PC-9 (cell line): ENCODE results near the gene IGF2BP1. TPM values are rescaled to one million over a fixed set of nuclear protein-coding genes. Genes with fewer than 3 reads are reported as not detected.

ENCODE experiments used
- BruUV-seq: library from RNA; stranded (reverse); fragments of 400-500 nt; replicated peaks from 2 replicates; lab custom pipeline; 2021; lab: Mats Ljungman, UMichigan
- CTCF ChIA-PET: fragments of 300-600 bp; sonication (Branson Sonifier 250); formaldehyde crosslinking; loops from one replicate; lab custom pipeline; 2022; ENCODE audit warnings: antibody characterized with exemption; lab: Charles Lee
- POLR2A ChIA-PET: fragments of 300-600 bp; sonication (Branson Sonifier 250); formaldehyde crosslinking; loops from one replicate; lab custom pipeline; 2022; ENCODE audit warnings: antibody characterized with exemption; ENCODE audit not compliant: unreplicated experiment; lab: Charles Lee
- DNase-seq, 2 experiments: peaks; one replicate each; pipeline versions ENCODE4 v3.0.0 to v3.0.0-alpha.2; 2015 to 2022; ENCODE audit warnings: mixed read lengths in 1 of 2
- H2AFZ ChIP-seq: fragments of 200-600 bp; sonication (generic); 2 replicates; pipeline ENCODE4 v1.8.1; 2017; ENCODE audit warnings: antibody characterized with exemption
- H3F3A ChIP-seq: fragments of 200-600 bp; sonication (generic); 2 replicates; pipeline ENCODE4 v1.8.1; 2017; ENCODE audit warnings: antibody characterized with exemption, mild to moderate bottlenecking, low read depth; ENCODE audit not compliant: insufficient read depth
- H3K27ac ChIP-seq: fragments of 200-600 bp; sonication (generic); 2 replicates; pipeline ENCODE4 v1.6.1; 2016; ENCODE audit warnings: mixed run types
- H3K27me3 ChIP-seq: fragments of 200-600 bp; sonication (generic); 2 replicates; pipeline ENCODE4 v1.6.1; 2016; ENCODE audit warnings: low read depth, mixed run types; ENCODE audit not compliant: insufficient read depth
- H3K36me3 ChIP-seq: fragments of 200-600 bp; sonication (generic); 2 replicates; pipeline ENCODE4 v1.6.1; 2016; ENCODE audit warnings: low read depth, mixed run types
- H3K4me1 ChIP-seq: fragments of 200-600 bp; sonication (generic); replicated peaks from 2 replicates; pipeline ENCODE4 v1.6.1; 2016; ENCODE audit warnings: mixed run types; ENCODE audit not compliant: insufficient read depth
- H3K4me2 ChIP-seq: fragments of 200-600 bp; sonication (generic); 2 replicates; pipeline ENCODE4 v1.6.1; 2017; ENCODE audit warnings: mixed run types
- H3K4me3 ChIP-seq: fragments of 200-600 bp; sonication (generic); 2 replicates; pipeline ENCODE4 v1.6.1; 2016; ENCODE audit warnings: mixed run types
- H3K79me2 ChIP-seq: fragments of 200-600 bp; sonication (generic); 2 replicates; pipeline ENCODE4 v1.6.1; 2017; ENCODE audit warnings: low read depth, mixed run types
- H3K9me2 ChIP-seq: fragments of 200-600 bp; sonication (generic); 2 replicates; pipeline ENCODE4 v1.8.1; 2017; ENCODE audit warnings: mild to moderate bottlenecking; ENCODE audit not compliant: insufficient read depth
- H3K9me3 ChIP-seq: fragments of 200-600 bp; sonication (generic); 2 replicates; pipeline ENCODE4 v1.8.1; 2016; ENCODE audit warnings: low read depth; ENCODE audit not compliant: insufficient read depth
- H4K20me1 ChIP-seq: fragments of 200-600 bp; sonication (generic); 2 replicates; pipeline ENCODE4 v1.8.1; 2017; ENCODE audit not compliant: insufficient read depth
- EZH2 ChIP-seq: fragments of 200-600 bp; sonication (generic); IDR thresholded peaks from 2 replicates; pipeline ENCODE4 v1.8.0; 2017; ENCODE audit warnings: antibody characterized with exemption, low read depth
- intact Hi-C: fragments of 100-400 bp; cut with micrococcal nuclease; formaldehyde crosslinking; loops from one replicate; pipeline ENCODE4 v1.10.0; 2022; ENCODE audit not compliant: unreplicated experiment
- total RNA-seq: library from RNA; stranded (reverse); gene quantifications from 2 replicates; pipeline ENCODE4 v1.2.3, GENCODE V29; 2021
- TF ChIP-seq, protein P1 (sequence below): fragments of 200-600 bp; sonication (generic); conservative IDR thresholded peaks from 2 replicates; pipeline ENCODE4 v1.6.1; 2017; ENCODE audit warnings: mixed run types, antibody characterized with exemption, mild to moderate bottlenecking, moderate library complexity

The IGF2BP1 gene
- total RNA-seq, 1 experiment from 2014 or later = 57.4 TPM

DNA sequence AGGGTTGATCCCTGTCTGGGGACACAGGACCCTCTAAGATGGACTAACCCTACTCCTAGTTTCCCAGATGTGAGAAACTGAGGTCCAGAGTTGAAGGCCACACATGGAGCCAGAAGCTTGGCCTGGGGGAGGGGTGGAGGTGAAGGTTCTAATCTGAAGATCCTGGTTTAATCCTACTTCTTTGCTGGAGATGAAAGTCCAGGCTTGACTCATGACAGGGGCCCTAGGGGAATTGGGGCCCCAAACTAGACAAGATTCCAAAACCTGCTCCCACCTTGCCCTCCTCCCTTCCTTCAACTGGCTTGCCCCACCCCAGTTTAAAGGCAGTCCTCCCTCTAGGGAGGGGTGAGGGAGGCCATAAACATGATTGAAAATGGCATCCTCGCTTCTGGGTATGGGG lies 21.6 kb downstream of the IGF2BP1 start:
- intact Hi-C loops = no loop called here
- H3K9me3 ChIP-seq = no peaks in the 10 kb centered on the region
- no peaks in the 10 kb centered on the region for H3K27me3 ChIP-seq
- H3K36me3 ChIP-seq = no peaks in the 10 kb centered on the region
- TF ChIP-seq, protein P1, sequence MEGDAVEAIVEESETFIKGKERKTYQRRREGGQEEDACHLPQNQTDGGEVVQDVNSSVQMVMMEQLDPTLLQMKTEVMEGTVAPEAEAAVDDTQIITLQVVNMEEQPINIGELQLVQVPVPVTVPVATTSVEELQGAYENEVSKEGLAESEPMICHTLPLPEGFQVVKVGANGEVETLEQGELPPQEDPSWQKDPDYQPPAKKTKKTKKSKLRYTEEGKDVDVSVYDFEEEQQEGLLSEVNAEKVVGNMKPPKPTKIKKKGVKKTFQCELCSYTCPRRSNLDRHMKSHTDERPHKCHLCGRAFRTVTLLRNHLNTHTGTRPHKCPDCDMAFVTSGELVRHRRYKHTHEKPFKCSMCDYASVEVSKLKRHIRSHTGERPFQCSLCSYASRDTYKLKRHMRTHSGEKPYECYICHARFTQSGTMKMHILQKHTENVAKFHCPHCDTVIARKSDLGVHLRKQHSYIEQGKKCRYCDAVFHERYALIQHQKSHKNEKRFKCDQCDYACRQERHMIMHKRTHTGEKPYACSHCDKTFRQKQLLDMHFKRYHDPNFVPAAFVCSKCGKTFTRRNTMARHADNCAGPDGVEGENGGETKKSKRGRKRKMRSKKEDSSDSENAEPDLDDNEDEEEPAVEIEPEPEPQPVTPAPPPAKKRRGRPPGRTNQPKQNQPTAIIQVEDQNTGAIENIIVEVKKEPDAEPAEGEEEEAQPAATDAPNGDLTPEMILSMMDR = no peak
- TF ChIP-seq EZH2 = no peak
- peaks cover 5% of the 10 kb centered on the region for H3F3A ChIP-seq
- no TSS peak for BruUV-seq
- CTCF ChIA-PET = interaction anchor here (0.5 kb wide), 1 partner anchor 118 kb away, joined by 4 read pairs; no protein-coding TSS in a partner anchor
- H4K20me1 ChIP-seq = peaks cover 41% of the 10 kb centered on the region
- H3K4me1 ChIP-seq = peaks cover 26% of the 10 kb centered on the region
- POLR2A ChIA-PET = no interaction called here
- DNase-seq = no peak
- no peaks in the 10 kb centered on the region for H3K9me2 ChIP-seq
- H3K27ac ChIP-seq = no peak overlapping the region
- H3K79me2 ChIP-seq = peaks cover 73% of the 10 kb centered on the region
- no peak overlapping the region for H3K4me3 ChIP-seq
- no peak overlapping the region for H2AFZ ChIP-seq
- H3K4me2 ChIP-seq = no peak overlapping the region

DNA sequence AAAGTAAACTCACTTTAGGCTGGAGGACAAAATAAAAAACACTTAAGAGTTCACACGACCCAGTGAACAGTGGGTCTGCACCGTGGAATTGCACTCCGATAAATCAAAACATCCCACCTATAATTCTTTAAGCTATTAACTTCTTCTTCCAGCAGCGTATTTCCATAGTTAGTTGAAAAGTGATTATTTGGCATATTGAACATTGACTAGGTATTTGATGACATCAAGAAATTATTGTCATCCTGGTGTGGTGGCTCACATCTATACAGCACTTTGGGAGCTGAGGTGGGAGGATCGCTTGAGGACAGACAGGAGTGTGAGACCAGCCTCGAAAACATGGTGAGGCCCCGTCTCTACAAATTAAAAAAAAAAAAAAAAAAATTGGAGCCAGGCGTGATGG lies 23.4 kb downstream of the IGF2BP1 start:
- H4K20me1 ChIP-seq = peaks cover 42% of the 10 kb centered on the region
- H3K9me3 ChIP-seq = no peaks in the 10 kb centered on the region
- H3K27ac ChIP-seq = peak overlapping the region; percentile 58
- peaks cover 26% of the 10 kb centered on the region for H3K4me1 ChIP-seq
- no peaks in the 10 kb centered on the region; the same call in none of the 2 replicates for H3F3A ChIP-seq
- no peak overlapping the region for H3K4me2 ChIP-seq
- H3K36me3 ChIP-seq = no peaks in the 10 kb centered on the region
- peaks cover 70% of the 10 kb centered on the region for H3K79me2 ChIP-seq
- no peak overlapping the region for H3K4me3 ChIP-seq
- intact Hi-C loops = no loop called here
- POLR2A ChIA-PET = no interaction called here
- H2AFZ ChIP-seq = no peak overlapping the region
- H3K27me3 ChIP-seq = no peaks in the 10 kb centered on the region
- BruUV-seq = no TSS peak
- CTCF ChIA-PET = no interaction called here
- TF ChIP-seq, protein P1 = no peak
- TF ChIP-seq EZH2 = no peak
- H3K9me2 ChIP-seq = no peaks in the 10 kb centered on the region
- no peak for DNase-seq

DNA sequence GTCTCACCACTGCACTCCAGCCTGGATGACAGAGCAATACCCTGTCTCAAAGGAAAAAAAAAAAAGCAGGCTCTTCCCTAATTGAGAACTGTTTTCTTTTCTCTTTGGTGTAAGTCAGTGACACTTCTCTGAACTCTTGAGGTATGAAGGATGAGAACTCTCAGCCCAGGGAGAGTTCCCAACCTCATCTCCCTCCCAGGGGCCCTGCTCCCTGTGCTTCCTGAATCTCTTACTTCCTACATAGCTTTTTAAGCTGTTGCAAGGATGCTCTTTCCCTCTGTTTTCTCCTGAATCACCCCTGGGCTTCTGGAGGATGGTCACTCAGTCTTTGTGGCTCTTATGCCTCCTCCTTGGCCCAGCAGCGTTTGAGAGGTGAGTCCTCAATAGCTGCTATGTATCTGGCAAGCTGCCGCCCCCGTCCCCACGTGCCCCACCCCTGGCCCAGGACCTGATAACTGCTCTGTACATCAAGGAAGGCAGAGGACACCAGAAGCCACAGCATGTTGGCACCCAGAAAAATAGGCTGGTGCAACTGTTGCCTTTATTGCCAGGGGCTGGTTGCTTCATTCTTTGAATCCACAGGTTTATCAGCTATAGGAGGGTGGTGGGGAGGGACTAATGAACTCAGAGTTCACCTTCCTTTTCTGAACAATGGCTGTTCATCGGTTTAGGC lies 24.0 kb downstream of the IGF2BP1 start:
- intact Hi-C loops = no loop called here
- no peak for TF ChIP-seq EZH2
- TF ChIP-seq, protein P1 = no peak
- no peaks in the 10 kb centered on the region for H3K9me2 ChIP-seq
- no peak overlapping the region for H2AFZ ChIP-seq
- H3K4me1 ChIP-seq = peaks cover 26% of the 10 kb centered on the region
- H3F3A ChIP-seq = peaks cover 4% of the 10 kb centered on the region; the same call in 1 of the 2 replicates
- no TSS peak for BruUV-seq
- ChIA-PET CTCF (interaction anchor here (0.6 kb wide), 1 partner anchor 396 kb away, joined by 3 read pairs; no protein-coding TSS in a partner anchor), POLR2A (no interaction called here)
- H3K79me2 ChIP-seq = peaks cover 65% of the 10 kb centered on the region
- no peak for DNase-seq
- H3K9me3 ChIP-seq = no peaks in the 10 kb centered on the region
- no peaks in the 10 kb centered on the region for H3K27me3 ChIP-seq
- peak overlapping the region; percentile 58 for H3K27ac ChIP-seq
- peaks cover 36% of the 10 kb centered on the region for H4K20me1 ChIP-seq
- no peaks in the 10 kb centered on the region for H3K36me3 ChIP-seq
- no peak overlapping the region for H3K4me2 ChIP-seq
- no peak overlapping the region for H3K4me3 ChIP-seq
